ENCODE measurements around the gene RPS6KA5.

- TF ChIP-seq CTCF (IDR thresholded peaks at IDR 0.05 in 8 of 11, conservative IDR thresholded peaks at IDR 0.05 in 3 of 11) (no peak), POLR2AphosphoS5 (IDR thresholded peaks at IDR 0.05) (no peak)
Measured at GRCh38 chr14:91055016-91055415, 5.4 kb downstream of the RPS6KA5 start.
